Measurements from ENCODE around the gene FAN1. TPM values are rescaled to one million over a fixed set of nuclear protein-coding genes. Genes with fewer than 3 reads are reported as not detected.

The FAN1 gene
- polyA plus RNA-seq, 3 donors = 0.38 to 7.9 (median 0.95) TPM

GRCh38 chr15:30969724-30970123, 66.0 kb downstream of the FAN1 start:
- Mint-ChIP-seq H3K4me1 (peaks cover 15% of the 10 kb centered on the region), H3K27ac (peak overlapping the region in 1 of 7 donors; percentile 10), H3K27me3 (ENCODE audit: low read depth in 3 of 3) (no peaks in the 10 kb centered on the region), H3K4me3 (no peak overlapping the region), H3K36me3 (peaks cover 67 to 80% of the 10 kb centered on the region in 2 donors), H3K9me3 (no peaks in the 10 kb centered on the region)
- no peak overlapping the region for H3K4me2 ChIP-seq (replicated peaks; ENCODE audit: extremely low read depth, low read length, poor library complexity, severe bottlenecking)
- peaks cover 43% of the 10 kb centered on the region for H3K79me2 ChIP-seq (ENCODE audit: insufficient read depth, low read length)
- WGBS (ENCODE audit: insufficient coverage) = 100% methylated on average over 1 of the region's 2 CpGs
- H3K36me3 ChIP-seq (replicated peaks in 1 of 2; ENCODE audit: control insufficient read depth in 1 of 2, insufficient read depth in 2 of 2, low read length in 2 of 2) = peaks cover 69 to 97% of the 10 kb centered on the region in 2 donors
- H3K9me3 ChIP-seq (replicated peaks in 1 of 2; ENCODE audit: control insufficient read depth in 1 of 2, insufficient read depth in 1 of 2, low read length in 2 of 2) = no peaks in the 10 kb centered on the region
- no peak for DNase-seq
- no peaks in the 10 kb centered on the region for H3K4me1 ChIP-seq (ENCODE audit: control insufficient read depth in 1 of 2, insufficient read depth in 2 of 2, low read length in 2 of 2)
- H3K27me3 ChIP-seq (ENCODE audit: control insufficient read depth in 2 of 2, insufficient read depth in 2 of 2, low read length in 2 of 2) = no peaks in the 10 kb centered on the region
- no peak overlapping the region for H2AFZ ChIP-seq (ENCODE audit: insufficient read depth, low read depth, low read length, poor library complexity, severe bottlenecking)
- no peak for TF ChIP-seq CTCF (IDR thresholded peaks at IDR 0.05)
- no peak overlapping the region for H3K27ac ChIP-seq (ENCODE audit: low read depth in 1 of 2, low read length in 2 of 2)
- no peak overlapping the region for H3K4me3 ChIP-seq (replicated peaks in 1 of 3; ENCODE audit: low read depth in 2 of 3, low read length in 3 of 3)
- H3K9ac ChIP-seq (ENCODE audit: insufficient read depth, low read length, poor library complexity, severe bottlenecking) = no peak overlapping the region
- H4K20me1 ChIP-seq (ENCODE audit: insufficient read depth, low read length) = peaks cover 100% of the 10 kb centered on the region
- intact Hi-C loops (cut with micrococcal nuclease) = loop anchor here in 1 of 2 donors (10.0 kb wide), 1 partner anchor 155 kb away; no protein-coding TSS in a partner anchor

GRCh38 chr15:30973379-30973778, 69.7 kb downstream of the FAN1 start:
- no peaks in the 10 kb centered on the region for H3K9me3 ChIP-seq (replicated peaks in 1 of 2; ENCODE audit: control insufficient read depth in 1 of 2, insufficient read depth in 1 of 2, low read length in 2 of 2)
- no peak overlapping the region for H3K9ac ChIP-seq (ENCODE audit: insufficient read depth, low read length, poor library complexity, severe bottlenecking)
- intact Hi-C loops (cut with micrococcal nuclease) = loop anchor here in 1 of 2 donors (10.0 kb wide), 1 partner anchor 151 kb away; no protein-coding TSS in a partner anchor
- H3K79me2 ChIP-seq (ENCODE audit: insufficient read depth, low read length) = peaks cover 79% of the 10 kb centered on the region
- H3K27me3 ChIP-seq (ENCODE audit: control insufficient read depth in 2 of 2, insufficient read depth in 2 of 2, low read length in 2 of 2) = no peaks in the 10 kb centered on the region
- no peak overlapping the region for H3K27ac ChIP-seq (ENCODE audit: low read depth in 1 of 2, low read length in 2 of 2)
- H4K20me1 ChIP-seq (ENCODE audit: insufficient read depth, low read length) = peaks cover 100% of the 10 kb centered on the region
- no peaks in the 10 kb centered on the region for H3K9me3 Mint-ChIP-seq
- H3K36me3 Mint-ChIP-seq = peaks cover 61 to 78% of the 10 kb centered on the region in 2 donors
- no peak for DNase-seq
- H3K4me1 Mint-ChIP-seq = peaks cover 23% of the 10 kb centered on the region
- no peaks in the 10 kb centered on the region for H3K27me3 Mint-ChIP-seq (ENCODE audit: low read depth in 3 of 3)
- peaks cover 1 to 3% of the 10 kb centered on the region in 2 donors for H3K4me1 ChIP-seq (ENCODE audit: control insufficient read depth in 1 of 2, insufficient read depth in 2 of 2, low read length in 2 of 2)
- TF ChIP-seq CTCF (IDR thresholded peaks at IDR 0.05) = no peak
- no peak overlapping the region for H2AFZ ChIP-seq (ENCODE audit: insufficient read depth, low read depth, low read length, poor library complexity, severe bottlenecking)
- no peak overlapping the region for H3K27ac Mint-ChIP-seq
- no peak overlapping the region for H3K4me3 ChIP-seq (replicated peaks in 1 of 3; ENCODE audit: low read depth in 2 of 3, low read length in 3 of 3)
- no peak overlapping the region for H3K4me3 Mint-ChIP-seq
- H3K36me3 ChIP-seq (replicated peaks in 1 of 2; ENCODE audit: control insufficient read depth in 1 of 2, insufficient read depth in 2 of 2, low read length in 2 of 2) = peaks cover 52 to 86% of the 10 kb centered on the region in 2 donors
- 94% methylated on average over 4 of the region's 4 CpGs for WGBS (ENCODE audit: insufficient coverage)
- no peak overlapping the region for H3K4me2 ChIP-seq (replicated peaks; ENCODE audit: extremely low read depth, low read length, poor library complexity, severe bottlenecking)

All from CD14-positive monocyte (primary cell).